OCI-LY3 (cell line): ENCODE data around the gene CH25H.

Experiments used
- H2AFZ ChIP-seq: fragments of 200-600, 300-600 bp; shearing (Covaris generic); 2 replicates; pipeline ENCODE4 v1.6.0; 2014; ENCODE audit warnings: antibody characterized with exemption, low read depth, low read length
- H3K27ac ChIP-seq: fragments of 200-600, 300-600 bp; sonication (generic); 2 replicates; pipeline ENCODE4 v1.5.1; 2014; ENCODE audit warnings: mild to moderate bottlenecking, low read length, moderate library complexity, mixed read lengths
- H3K27me3 ChIP-seq: fragments of 200-600, 300-600 bp; sonication (generic); 2 replicates; pipeline ENCODE4 v1.6.1; 2014; ENCODE audit warnings: low read depth, low read length, mixed read lengths
- H3K36me3 ChIP-seq: fragments of 200-600, 300-600 bp; sonication (generic); replicated peaks from 2 replicates; pipeline ENCODE3; 2014; ENCODE audit warnings: low read depth, low read length, mixed read lengths
- H3K4me1 ChIP-seq: fragments of 300-600, 200-600 bp; sonication (generic); 2 replicates; pipeline ENCODE4 v1.6.1; 2014; ENCODE audit warnings: low read length, mixed read lengths
- H3K4me2 ChIP-seq: fragments of 200-600, 300-600 bp; sonication (generic); 2 replicates; pipeline ENCODE4 v1.6.1; 2014; ENCODE audit warnings: low read length, mixed read lengths
- H3K4me3 ChIP-seq: fragments of 300-600, 200-600 bp; sonication (generic); 2 replicates; pipeline ENCODE4 v1.5.1; 2014; ENCODE audit warnings: antibody characterized with exemption, mild to moderate bottlenecking, low read length, moderate library complexity
- H3K79me2 ChIP-seq: fragments of 300-600, 200-600 bp; shearing (Covaris generic); 2 replicates; pipeline ENCODE4 v1.6.1; 2014; ENCODE audit warnings: mild to moderate bottlenecking, low read length, mixed read lengths
- H3K9ac ChIP-seq: fragments of 300-600, 200-600 bp; shearing (Covaris generic); 2 replicates; pipeline ENCODE4 v1.6.0; 2014; ENCODE audit warnings: mild to moderate bottlenecking, low read length, moderate library complexity
- H3K9me3 ChIP-seq: fragments of 200-600, 300-600 bp; shearing (Covaris generic); 2 replicates; pipeline ENCODE4 v1.6.1; 2014; ENCODE audit warnings: low read length, mixed read lengths; ENCODE audit not compliant: insufficient read depth
- H4K20me1 ChIP-seq: fragments of 200-600, 300-600 bp; sonication (generic); 2 replicates; pipeline ENCODE4 v1.6.1; 2016; ENCODE audit warnings: low read length, mixed read lengths; ENCODE audit not compliant: insufficient read depth
- EZH2phosphoT487 ChIP-seq: fragments of 200-600 bp; shearing (Covaris generic); IDR thresholded peaks from 2 replicates; pipeline ENCODE4 v1.6.1; 2018; ENCODE audit warnings: antibody characterized with exemption, mixed run types, low read depth
- TF ChIP-seq, protein P1 (sequence below): fragments of 200-600, 300-600 bp; sonication (generic); IDR thresholded peaks from 2 replicates; pipeline ENCODE4 v1.5.1; 2014; ENCODE audit warnings: antibody characterized with exemption, low read length, low read depth

CH25H gene

DNA sequence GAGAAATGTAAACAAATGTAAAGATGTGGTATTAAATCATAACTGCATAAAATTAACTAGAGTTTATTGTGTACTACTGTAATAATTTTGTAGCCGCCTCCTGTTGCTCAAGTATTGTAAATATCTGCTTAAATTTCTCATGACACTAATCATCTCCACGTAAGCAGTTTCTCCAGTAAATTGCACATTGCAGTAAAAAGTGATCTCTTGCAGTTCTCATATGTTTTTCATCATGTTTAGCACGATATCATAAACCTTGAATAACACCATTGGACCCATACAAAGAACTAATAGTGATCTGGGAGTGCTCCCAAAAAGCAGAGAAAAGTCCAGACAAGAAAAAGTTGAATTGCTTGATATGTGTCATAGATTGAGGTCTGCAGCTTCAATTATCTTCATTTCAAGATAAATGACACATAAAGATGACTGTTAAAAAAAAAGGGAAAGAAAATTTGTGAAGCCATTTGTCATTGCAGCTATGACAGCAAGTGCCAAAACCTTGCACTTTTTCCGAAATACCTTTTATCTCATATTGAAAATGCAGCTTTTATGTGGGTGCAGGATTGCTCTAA lies 29.2 kb upstream of the CH25H start:
- Histone ChIP-seq H4K20me1 (no peaks in the 10 kb centered on the region), H3K27ac (no peak overlapping the region), H3K4me1 (peaks cover 17% of the 10 kb centered on the region), H3K4me3 (no peak overlapping the region), H3K79me2 (no peaks in the 10 kb centered on the region), H3K36me3 (no peaks in the 10 kb centered on the region), H3K9me3 (no peaks in the 10 kb centered on the region), H2AFZ (no peak overlapping the region), H3K9ac (no peak overlapping the region), H3K4me2 (no peak overlapping the region), H3K27me3 (no peaks in the 10 kb centered on the region)
- TF ChIP-seq EZH2phosphoT487 = no peak
- TF ChIP-seq, protein P1, sequence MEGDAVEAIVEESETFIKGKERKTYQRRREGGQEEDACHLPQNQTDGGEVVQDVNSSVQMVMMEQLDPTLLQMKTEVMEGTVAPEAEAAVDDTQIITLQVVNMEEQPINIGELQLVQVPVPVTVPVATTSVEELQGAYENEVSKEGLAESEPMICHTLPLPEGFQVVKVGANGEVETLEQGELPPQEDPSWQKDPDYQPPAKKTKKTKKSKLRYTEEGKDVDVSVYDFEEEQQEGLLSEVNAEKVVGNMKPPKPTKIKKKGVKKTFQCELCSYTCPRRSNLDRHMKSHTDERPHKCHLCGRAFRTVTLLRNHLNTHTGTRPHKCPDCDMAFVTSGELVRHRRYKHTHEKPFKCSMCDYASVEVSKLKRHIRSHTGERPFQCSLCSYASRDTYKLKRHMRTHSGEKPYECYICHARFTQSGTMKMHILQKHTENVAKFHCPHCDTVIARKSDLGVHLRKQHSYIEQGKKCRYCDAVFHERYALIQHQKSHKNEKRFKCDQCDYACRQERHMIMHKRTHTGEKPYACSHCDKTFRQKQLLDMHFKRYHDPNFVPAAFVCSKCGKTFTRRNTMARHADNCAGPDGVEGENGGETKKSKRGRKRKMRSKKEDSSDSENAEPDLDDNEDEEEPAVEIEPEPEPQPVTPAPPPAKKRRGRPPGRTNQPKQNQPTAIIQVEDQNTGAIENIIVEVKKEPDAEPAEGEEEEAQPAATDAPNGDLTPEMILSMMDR = no peak

DNA sequence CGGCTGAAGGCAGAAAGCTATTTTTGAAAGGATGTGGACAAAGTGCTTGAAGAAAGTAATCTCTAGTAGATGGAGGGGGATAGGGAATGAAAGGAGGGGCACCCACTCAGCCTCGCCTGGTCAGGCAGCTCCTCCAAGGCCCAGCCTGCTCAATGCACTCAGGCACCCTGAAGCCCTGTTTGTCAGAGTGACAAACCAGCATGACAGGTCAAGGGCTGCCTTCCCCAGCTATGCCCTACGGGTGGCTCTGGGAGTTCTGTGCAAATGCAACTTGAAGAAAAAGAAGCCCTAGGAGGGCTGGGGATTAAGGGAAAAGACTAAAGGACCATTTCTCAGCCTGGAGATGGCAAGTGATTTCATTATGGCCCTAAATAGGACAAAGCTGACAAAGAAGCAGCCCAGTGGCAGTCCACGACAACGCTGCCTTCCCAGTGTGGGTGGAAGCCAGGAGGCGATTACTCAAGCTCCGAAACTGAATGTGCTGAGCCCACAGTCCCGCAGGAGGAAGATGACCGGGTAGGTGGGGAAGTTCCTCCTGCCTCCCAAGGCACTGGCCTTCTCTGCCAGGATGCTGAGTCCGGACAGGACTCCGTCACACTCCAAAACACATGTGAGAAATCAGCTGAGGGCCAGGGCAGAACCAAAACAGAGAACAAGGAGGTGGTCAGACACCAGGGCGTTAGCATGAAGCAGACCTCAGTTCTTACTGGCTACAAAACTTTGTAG lies 28.1 kb upstream of the CH25H start:
- H3K9me3 ChIP-seq = no peaks in the 10 kb centered on the region
- H3K79me2 ChIP-seq = no peaks in the 10 kb centered on the region
- no peak for TF ChIP-seq EZH2phosphoT487
- TF ChIP-seq, protein P1 = no peak
- H3K27ac ChIP-seq = no peak overlapping the region
- H2AFZ ChIP-seq = no peak overlapping the region
- no peak overlapping the region for H3K9ac ChIP-seq
- H3K27me3 ChIP-seq = no peaks in the 10 kb centered on the region
- no peak overlapping the region for H3K4me2 ChIP-seq
- H3K36me3 ChIP-seq = no peaks in the 10 kb centered on the region
- no peak overlapping the region for H3K4me3 ChIP-seq
- no peaks in the 10 kb centered on the region for H4K20me1 ChIP-seq
- peaks cover 11% of the 10 kb centered on the region for H3K4me1 ChIP-seq

DNA sequence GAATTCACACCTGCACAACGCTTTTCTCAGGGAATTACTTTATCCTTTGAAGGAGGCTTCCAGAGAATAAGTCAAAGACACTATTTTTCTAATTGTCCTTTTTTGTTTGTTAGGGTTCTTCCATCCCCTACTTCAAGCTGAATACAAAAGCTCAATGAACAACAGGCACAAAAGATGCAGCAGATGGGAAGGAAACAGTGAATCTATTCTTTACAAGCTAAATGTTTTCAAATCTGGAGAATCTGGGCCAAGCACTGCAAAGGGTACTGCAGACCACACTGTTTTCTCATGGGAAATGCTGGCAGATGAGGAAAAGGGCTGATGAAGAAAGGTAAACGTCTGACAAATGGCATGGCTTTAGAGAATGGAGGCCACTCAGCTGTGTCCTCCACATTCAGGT lies 25.9 kb upstream of the CH25H start:
- Histone ChIP-seq H3K79me2 (no peaks in the 10 kb centered on the region), H3K4me3 (no peak overlapping the region), H3K4me2 (no peak overlapping the region), H2AFZ (no peak overlapping the region), H3K27ac (no peak overlapping the region), H3K4me1 (peaks cover 6% of the 10 kb centered on the region), H3K27me3 (no peaks in the 10 kb centered on the region), H3K9me3 (no peaks in the 10 kb centered on the region), H3K36me3 (no peaks in the 10 kb centered on the region), H3K9ac (no peak overlapping the region), H4K20me1 (no peaks in the 10 kb centered on the region)
- TF ChIP-seq EZH2phosphoT487 = no peak
- TF ChIP-seq, protein P1 = no peak

DNA sequence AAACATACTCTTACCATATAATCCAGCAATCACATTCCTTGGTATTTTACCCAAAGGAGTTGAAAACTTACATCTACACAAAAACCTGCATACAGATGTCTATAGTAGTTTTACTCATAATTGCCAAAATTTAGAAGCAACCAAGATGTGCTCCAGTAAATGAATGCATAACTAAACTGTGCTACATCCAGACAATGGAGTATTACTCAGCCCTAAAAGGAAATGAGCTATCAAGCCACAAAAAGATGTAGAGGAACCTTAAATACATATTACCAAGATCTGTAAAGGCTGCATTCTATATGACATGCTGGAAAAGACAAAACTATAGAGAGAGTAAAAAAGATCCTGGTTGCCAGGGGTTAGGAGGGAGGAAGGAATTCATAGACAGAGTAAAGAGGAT lies 21.8 kb upstream of the CH25H start:
- Histone ChIP-seq H3K4me3 (no peak overlapping the region), H3K36me3 (no peaks in the 10 kb centered on the region), H3K79me2 (no peaks in the 10 kb centered on the region), H3K27me3 (no peaks in the 10 kb centered on the region), H3K9me3 (no peaks in the 10 kb centered on the region), H3K4me1 (no peaks in the 10 kb centered on the region), H3K4me2 (no peak overlapping the region), H3K27ac (no peak overlapping the region), H2AFZ (no peak overlapping the region), H4K20me1 (no peaks in the 10 kb centered on the region), H3K9ac (no peak overlapping the region)
- TF ChIP-seq, protein P1 = no peak
- TF ChIP-seq EZH2phosphoT487 = no peak
